PFSK-1 (cell line): ENCODE data around the gene PSEN1.

Source experiments
- POLR2AphosphoS5 ChIP-seq: IDR thresholded peaks from 2 replicates; pipeline ENCODE4 v1.6.1; 2012; ENCODE audit warnings: low read depth, mild to moderate bottlenecking, control low read depth, low read length, moderate library complexity
- SIN3A ChIP-seq: IDR thresholded peaks from 2 replicates; pipeline ENCODE4 v1.6.1; 2012; ENCODE audit warnings: mild to moderate bottlenecking, low read length, moderate library complexity, borderline replicate concordance; ENCODE audit not compliant: insufficient read depth

- TF ChIP-seq SIN3A, result no peak
- no peak for TF ChIP-seq POLR2AphosphoS5
These were observed 101.6 kb downstream of the PSEN1 start for GRCh38 chr14:73237786-73238423.
